NCI-H748 treated with DMSO at 0.1 percent for 48 hours (cell line): ENCODE results near the gene TRAF3IP3.

Experiments used
- DNase-seq: peaks from one replicate; lab custom pipeline; 2025; lab: John Stamatoyannopoulos, UW

Gene TRAF3IP3

DNA sequence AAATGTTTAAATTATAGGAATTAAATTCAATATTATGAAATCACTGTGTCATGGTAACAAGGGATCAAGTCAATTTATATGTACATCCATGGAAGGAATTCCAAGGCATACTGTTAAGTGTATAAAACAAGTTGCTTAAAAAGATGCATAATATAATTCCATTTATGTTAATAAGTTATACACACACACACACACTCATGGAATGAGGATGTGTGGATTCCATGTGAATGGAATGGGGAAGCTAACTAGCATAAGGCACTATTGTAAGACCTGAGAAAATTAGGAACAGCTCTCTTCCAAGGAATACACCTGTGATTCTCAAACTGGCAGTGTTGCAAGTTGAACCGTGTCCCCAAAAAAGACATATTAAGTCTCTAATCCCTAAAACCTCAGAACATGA lies 17.6 kb upstream of the TRAF3IP3 start:
- DNase-seq, result no peak

DNA sequence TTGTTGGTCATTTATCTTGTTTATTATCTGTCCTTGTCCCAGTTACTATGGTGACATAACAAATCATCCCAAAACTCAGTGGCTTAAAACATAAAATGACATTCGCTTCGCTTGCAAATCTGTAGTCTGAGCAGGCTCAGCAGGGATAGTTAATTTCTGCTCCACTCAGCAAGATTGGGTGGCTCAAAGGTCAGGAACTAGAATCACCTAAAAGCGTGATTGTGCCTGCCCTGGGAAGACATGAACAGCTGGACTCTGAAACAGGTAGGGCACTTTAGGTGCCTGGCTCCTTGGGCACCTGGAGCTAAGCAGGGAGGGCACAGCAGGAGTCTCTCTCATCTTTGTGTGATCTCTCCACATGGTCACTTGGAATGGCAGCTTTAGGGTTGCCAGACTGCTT lies 14.7 kb upstream of the TRAF3IP3 start:
- DNase-seq, result no peak

DNA sequence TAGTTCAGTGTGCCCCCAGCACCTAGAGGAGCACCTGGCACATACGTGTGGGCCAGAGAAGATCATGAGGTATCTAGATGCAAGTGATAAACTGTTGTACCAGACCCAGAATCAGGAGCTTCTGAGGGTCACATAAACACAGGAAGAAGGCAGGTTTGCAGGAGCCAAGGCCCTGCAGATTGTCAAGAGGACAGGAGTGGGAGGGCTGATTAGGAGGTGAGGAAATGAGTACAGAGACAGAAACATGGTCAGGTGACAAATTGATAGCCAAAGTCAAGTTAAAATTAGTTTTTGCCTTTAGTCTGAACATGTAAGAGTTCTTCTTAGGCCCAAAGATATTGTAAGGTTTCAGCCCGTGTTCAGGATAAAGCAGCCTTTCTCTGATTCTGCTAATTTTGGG lies 14.0 kb upstream of the TRAF3IP3 start:
- DNase-seq, result no peak

DNA sequence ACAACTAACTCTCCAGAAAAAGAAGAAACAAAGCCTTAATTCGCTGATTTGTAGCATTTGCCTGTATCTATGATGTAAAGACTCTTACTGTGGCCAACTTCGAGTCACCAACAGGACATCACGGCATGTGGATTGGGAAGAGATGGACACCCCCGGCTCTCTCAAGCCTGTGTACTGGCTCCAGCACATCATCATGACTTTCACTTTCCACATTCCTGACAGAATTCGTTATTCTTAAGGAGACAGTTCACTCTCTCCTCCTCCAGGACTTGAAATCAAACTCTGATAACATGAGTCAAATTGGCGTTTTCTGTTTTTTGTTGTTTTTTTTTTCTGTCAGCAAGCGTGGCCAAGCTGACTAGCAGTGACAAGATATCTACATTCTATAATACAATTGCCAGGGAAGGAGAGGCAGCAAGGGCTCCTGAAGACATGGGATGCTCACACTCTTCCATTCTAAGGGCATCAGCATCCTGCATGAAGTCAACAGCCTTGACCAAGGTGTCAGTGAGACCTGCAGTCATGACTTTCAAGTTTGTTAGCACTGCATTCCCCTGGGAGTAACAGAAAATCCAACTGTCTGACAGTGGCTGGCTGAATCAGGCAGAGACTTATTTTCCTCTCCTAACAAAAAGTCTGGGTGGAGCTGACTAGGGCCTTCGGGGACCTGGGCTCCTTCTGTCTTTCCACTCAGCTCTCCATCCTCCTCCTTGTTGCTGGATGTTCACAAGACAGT lies 13.3 kb upstream of the TRAF3IP3 start:
- DNase-seq, result no peak

DNA sequence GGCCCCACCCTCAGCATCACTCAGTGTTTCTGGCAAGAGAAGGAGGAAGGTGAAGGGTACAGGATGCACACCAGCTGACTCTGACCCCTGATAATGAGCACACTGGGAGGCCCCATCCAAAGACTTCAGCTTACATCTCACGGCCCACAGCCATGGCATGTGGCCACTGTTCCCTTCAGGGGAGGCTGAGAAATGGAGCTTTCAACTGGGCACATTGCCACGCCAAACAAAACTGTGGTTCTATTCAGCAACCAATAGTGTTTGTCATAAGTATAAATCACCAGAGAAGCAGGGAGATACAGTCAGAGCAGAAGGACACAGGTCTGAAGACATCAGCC lies 12.7 kb upstream of the TRAF3IP3 start:
- DNase-seq, result no peak

DNA sequence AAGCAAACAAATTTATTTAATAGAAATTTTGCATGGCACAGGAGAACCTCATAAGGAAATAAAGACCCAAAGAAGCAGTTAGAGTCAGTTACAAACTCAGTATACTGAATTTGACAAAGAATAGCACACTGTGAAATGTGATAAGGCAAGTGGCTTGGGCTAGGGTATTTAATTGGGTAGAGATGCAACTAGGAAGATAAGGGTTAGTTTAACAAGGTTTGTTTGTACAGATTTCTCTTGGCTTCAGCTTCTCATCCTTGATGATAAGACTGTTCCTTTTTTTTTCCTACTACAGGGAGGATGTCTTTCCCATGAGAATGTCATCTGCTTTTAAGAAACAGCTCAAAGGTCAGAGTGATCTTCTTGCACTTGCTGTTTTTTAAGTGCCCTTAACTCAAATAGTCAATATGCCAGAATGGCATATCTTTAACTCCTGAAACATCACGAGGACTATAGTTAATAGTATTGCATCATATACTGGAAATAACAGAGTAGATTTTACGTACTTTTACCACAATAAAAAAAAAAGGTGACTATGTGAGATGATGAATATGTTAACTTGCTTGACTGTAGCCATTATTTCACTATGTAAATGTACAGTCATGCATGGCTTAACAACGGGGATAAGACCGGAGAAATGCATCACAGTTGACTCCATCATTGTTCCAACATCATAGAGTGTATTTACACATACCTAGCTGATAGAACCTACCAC lies 9.2 kb upstream of the TRAF3IP3 start:
- DNase-seq, result no peak

DNA sequence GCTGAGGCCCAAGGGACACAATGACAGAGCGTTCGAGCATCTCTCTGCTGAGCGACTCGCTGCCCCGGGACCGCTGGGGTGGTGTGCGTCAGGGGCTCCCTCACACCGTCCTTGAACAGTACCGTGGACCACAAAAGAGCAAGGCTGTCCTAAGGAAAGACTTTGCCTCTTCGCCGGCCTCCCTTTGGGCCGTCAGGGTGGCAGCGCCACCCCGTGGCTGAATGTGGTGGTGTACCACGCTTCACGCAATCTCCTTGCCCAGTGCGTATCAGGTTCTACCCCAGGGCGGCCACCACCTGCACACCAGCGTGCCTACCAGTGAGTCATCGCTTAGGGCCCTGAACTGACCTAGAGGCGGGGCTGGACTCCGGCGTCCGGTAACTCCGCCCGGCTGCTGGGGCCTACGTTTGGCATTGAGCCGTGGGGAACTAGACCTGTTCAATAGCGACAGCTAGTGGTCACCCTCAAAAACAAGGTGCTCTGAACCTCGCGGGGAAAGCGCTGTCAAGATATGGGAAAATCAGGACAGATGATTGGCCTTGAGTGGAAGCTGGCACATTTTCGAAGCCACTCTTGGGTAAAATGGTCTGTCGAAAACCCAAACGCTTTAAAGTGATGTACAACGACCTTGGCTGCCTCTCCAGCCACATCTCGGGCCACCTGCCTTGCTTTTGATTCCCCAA lies 8.1 kb upstream of the TRAF3IP3 start:
- DNase-seq, result no peak

DNA sequence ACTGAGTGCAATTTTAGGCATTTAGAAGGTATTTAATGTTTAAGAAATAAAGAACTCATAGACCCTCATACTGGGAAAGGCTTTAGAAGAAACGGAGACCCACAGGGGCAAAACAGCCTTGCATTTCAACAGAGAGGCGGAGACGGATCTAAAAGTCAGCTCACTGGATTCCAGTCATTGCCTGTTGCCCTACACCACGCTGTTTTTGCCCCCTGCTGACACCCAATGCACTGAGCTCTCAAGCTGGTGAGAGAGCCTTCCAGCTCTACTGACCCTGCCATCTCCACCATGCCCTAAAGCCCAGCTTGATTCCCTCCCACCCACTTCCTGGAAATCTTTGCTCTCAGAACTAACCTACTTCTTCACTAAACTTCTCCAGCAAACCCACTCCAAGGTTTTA lies 7.2 kb upstream of the TRAF3IP3 start:
- no peak for DNase-seq

DNA sequence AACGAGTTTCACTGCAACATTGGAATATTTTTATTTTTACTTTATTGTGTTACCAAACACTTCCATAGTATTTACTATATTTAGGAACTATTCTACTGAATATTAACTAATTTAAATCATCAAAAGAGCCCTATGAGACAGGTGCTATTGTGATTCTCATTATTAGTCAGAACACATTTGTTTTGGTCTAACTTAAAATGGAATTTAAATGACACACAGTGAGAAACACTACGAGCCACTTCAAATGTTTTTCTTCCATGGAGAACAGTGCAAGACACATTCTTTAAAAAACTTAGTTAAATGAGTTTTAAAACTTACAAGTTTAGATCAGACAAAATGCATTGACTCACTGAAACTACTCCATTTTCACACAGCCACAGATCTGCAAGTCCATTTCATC lies 6.6 kb upstream of the TRAF3IP3 start:
- no peak for DNase-seq

DNA sequence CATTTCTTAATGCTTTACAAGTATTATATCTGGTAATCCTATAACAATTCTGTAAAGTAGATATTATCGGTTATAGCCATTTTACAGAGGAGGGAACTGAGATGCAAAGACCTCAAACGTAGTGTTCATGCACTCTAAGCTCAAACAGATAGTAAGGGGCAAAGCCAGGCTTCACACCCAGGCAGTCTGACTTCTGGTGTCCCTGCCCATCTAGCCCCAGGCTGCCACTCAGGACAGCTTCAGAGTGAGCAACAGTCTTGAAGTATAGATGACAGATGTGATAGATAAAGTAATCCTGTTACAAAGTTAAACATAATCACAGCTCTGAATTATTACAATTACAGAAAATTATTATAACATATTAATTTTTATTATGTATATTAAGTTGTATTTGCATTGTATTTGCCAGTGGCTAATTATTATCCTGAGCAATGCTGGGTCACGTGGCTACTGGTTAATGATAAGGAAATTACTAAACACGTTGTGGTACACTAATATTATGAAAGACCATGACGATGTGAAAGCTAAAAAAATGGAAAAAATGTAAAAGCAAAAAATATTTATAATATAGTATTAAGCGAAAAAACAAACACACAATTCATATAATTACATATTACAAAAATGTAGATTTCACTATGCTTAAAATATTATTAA lies 6.1 kb upstream of the TRAF3IP3 start:
- DNase-seq, result no peak

DNA sequence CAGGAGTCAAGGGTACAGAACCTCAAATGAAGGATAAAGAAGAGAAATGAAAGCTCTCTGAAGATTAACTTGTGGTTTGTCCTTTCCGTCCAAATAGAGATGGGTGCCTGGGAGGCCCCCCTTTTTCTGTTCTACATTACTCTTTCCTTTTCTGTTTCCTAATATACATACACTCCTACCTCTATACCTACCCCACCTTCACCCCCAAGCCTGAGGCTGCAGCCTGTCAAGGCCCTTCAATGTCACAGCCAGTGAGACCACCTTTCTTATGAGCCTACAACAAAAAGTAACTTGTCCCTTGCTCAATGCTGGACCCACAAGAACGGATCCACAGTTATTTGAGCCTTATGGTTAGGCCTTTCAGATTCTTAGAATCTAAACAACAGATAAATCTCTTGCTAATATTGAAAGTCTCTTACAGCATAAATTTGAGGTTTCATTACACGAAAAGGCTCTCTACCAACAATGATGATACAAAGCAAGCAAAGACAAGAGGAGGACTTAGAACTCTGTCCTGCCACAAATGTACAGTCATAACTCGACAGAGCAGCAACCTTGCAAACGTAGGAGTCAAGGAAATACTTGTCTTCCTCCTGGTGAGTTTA lies 4.1 kb upstream of the TRAF3IP3 start:
- no peak for DNase-seq

DNA sequence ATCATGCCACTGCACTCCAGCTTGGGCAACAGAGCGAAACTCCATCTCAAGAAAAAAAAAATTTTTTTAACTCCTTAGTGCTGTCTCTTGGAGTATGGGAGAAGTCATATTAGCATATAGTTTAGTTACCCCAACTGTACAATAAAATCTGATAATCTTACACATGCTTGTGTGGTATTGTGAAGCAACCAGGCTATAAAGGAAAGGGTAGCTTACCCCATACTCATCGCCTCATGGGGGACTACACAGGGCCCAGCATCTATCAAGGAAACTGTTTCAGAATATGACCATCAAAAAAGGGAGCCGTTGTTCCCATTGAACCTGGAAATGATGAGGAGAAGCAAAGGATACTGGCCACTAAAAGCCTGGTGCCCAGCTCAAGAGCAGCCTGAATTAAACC lies 3.0 kb upstream of the TRAF3IP3 start:
- DNase-seq, result no peak

DNA sequence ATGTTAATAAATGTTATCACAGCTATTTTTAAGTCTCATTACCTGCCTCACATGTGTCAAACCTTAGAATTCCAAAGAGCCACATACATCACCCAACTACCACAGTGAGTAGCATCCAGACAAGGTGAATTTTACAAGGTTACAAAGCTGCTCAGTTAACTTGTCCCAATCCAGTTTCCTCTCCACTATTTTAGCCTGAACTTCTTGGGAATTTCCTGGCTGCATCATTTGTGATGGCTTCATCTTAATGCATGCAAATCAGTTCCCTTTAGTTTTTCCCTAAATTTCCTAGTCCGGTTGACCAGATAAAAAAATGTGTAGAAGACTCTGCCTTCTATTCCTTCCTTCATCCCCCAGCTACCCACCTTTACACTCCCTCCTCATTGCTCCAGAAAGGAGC lies 597 bp upstream of the TRAF3IP3 start:
- DNase-seq, result no peak

DNA sequence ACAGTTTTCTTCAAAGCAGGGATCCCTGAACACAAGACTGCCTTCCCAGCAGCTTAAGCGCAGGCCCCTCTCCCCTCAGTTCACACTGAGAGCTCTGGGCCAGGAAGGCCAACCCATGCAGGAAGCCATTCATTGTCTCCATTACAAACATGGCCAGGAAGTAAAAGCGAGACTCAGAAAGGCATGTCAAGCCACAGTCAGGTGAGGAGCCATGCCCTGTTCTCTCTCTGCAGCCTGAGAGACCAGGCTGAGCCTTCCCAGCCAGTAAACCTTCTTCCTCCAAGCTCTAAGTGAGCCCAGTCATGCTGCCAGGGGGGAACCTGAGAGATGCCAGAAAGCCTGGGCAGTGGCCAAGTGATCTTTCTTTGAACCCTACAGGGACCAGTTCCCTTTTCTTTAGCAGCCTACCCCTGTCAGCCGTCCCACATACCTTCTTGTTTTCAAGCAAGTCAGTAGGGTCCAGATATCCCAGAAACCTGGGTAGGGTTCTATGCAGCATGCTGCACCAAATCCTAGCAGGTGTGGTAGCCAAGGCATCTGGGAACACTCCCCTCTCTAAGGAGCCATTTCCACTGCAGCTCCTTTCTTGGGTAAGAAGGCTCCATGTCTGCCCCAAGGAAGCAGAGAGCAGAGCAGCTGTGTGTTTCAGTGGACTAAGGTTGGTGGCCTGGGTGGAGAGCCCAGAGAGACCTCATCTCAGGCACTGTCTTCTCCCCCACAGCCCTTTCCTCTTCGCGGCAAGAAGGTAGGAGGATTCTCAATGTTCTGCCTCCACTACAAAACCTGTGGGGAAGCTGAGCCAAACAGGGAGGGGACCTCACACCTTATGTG lies 977 bp downstream of the TRAF3IP3 start:
- no peak for DNase-seq

DNA sequence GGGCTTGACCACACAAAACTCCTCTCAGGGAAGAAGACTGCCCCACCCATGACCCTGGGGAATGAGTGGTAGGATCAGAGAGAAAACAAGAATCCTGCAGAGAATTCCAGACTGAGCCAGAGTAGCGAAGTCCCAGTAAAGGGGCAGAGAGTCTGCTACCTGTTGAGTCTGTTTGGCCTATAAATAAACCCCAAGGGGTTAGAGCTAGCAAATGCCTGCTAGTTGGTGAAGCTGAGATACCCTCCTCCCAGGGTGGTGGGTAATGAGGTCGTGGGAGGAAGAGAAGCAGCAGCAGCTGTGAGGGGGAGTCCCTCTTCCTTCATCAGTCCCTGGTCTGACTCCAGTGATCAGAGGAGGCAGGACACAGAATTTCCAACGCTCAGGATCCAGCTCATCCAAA lies 2.5 kb downstream of the TRAF3IP3 start:
- no peak for DNase-seq

DNA sequence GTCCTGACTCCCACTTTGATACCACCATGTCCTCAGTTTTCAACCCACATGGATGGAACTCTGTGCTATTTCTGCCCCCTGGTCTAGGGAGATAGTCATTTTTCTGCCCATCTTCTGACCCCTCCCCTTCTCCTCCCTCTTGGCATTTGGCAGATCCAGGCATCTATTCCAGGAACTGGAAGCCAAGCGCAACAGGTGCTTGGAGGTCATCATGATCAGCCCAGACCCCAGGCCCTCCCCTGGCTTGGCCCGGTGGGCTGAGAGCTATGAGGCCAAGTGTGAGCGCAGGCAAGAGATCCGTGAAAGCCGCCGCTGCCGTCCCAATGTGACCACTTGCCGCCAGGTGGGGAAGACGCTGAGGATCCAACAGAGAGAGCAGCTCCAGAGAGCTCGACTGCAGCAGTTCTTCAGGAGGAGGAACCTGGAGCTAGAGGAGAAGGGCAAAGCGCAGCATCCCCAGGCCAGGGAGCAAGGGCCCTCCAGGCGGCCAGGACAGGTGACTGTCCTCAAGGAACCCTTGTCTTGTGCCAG lies 4.0 kb downstream of the TRAF3IP3 start:
- DNase-seq, result no peak

DNA sequence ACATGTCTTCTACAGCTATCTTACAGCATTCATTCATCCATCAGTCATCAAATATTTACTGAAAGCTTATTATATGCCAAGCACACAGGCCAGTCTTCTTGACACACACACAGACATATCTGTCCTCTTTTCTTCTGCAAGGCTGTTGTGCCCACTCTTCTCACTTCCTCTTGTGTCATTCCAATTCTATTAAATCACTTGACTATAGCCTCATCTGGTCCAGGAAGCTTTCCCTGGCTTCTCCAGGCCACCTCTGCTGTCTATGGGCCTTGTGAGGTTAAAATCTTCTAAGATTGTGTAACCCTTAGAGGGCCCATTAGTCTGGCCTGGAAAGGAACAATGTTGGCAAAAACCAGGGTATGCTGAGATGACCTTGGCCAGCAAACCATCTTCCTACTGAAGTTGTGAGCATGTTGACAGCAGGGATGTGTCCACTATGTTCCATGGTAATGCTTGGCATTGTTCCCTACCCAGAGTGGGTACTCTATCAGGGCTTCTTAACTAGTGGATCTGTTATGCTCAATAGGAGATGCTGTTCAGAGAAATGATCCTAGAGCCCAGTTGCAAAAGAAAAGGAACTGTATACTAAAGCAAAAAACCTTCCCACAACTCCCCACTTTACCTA lies 5.3 kb downstream of the TRAF3IP3 start:
- no peak for DNase-seq

DNA sequence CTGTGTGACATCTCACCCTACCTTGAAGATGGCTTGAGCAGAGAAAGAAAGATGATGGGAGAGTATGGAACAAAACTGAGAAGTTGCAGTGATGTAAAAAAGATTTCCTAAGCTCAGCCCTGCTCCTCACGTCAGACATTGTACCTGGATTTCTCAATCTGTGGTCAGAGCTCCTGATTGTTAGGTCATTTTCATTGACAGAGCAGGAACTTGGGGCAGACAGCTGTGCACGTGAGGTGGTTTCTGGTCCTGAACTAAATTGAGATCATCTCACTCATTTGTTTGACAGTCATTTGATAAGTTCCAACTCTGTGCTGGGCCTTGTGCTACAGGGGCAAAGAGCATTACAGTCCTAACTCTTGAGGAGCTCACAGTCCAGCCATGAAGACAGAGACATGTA lies 10.2 kb downstream of the TRAF3IP3 start:
- no peak for DNase-seq

DNA sequence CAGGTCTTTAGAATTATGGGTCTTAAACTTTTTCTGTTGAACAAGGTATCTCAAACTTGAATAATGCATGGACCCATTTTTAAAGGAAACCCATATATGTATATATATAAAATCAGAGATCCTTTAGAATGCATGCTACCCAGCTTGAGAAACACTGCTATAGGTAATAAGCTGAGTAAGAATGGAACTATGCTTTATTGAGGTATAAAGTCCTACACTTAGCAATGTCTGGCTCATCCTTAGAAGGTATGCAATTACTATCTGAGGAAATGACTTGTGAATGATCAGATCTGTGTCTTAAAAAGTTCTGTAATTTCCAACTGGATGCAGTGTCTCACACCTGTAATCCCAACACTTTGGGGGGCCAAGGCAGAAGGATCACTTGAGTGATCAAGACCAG lies 11.2 kb downstream of the TRAF3IP3 start:
- no peak for DNase-seq

DNA sequence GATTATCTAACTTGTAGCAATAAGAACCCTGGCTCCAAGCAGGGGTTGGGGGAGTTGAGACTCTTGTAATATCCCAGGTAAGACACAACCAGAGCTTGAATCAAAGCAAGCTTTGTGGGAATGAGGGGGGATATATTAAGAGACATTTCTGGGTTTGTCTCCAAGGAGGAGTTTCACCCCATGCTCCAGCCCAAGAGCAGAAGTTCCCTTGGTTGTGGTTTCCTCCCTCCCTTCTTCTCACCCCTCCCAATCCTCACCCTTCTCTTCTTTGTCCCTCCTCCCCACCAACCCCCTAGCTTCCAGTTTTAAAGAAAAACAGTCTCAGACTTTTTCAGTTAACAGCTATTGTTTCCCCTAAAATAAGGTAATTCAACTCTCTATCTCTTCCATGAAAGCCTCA lies 11.9 kb downstream of the TRAF3IP3 start:
- DNase-seq, result no peak

DNA sequence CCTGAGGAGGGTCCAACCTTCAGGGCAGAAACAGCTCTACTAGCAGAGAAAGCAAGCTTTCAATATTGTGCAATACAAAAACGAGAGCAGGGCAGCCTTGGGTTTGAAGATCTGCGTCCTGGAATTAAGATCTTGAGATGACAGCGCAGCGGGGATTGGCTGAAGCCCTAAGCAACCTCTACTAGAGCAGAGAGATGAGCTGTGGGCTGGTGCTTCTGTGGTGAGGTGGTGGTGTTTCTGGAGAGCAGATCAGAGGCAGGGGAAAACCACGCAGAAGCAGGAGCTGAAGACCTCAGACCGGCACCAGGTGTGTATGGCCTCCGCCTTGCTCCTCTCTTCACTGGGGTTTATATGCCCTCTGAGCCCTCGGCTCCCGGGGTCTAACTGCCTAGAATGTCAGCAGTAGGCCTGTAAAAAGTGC lies 12.5 kb downstream of the TRAF3IP3 start:
- no peak for DNase-seq
